H9 (cell line): Measurements from ENCODE around the gene KAT7. TPM values are rescaled to one million over a fixed set of nuclear protein-coding genes. Genes with fewer than 3 reads are reported as not detected.

ENCODE experiments used
- DNase-seq: peaks from one replicate; pipeline ENCODE4 v3.0.0-alpha.2; 2017
- H2AFZ ChIP-seq: one replicate; pipeline ENCODE4 v1.6.1; 2013; ENCODE audit warnings: mild to moderate bottlenecking, low read length, control low read depth, moderate library complexity
- H2AK5ac ChIP-seq: 2 replicates; pipeline ENCODE4 v1.6.1; 2013; ENCODE audit warnings: low read length, control low read depth, mixed read lengths; ENCODE audit not compliant: insufficient read length
- H2BK120ac ChIP-seq: one replicate; pipeline ENCODE4 v1.6.1; 2013; ENCODE audit warnings: low read depth, mild to moderate bottlenecking, low read length, control low read depth, inconsistent platforms; ENCODE audit not compliant: poor library complexity, severe bottlenecking
- H2BK12ac ChIP-seq: 2 replicates; pipeline ENCODE4 v1.6.1; 2013; ENCODE audit warnings: low read length, control low read depth, mixed read lengths, low read depth; ENCODE audit not compliant: insufficient read length
- H2BK15ac ChIP-seq: 2 replicates; pipeline ENCODE4 v1.6.1; 2013; ENCODE audit warnings: low read depth, low read length, control low read depth
- H2BK20ac ChIP-seq: one replicate; pipeline ENCODE4 v1.6.1; 2013; ENCODE audit warnings: low read depth, mild to moderate bottlenecking, low read length, control low read depth, inconsistent platforms; ENCODE audit not compliant: poor library complexity, severe bottlenecking
- H2BK5ac ChIP-seq: 2 replicates; pipeline ENCODE4 v1.6.1; 2013; ENCODE audit warnings: low read length, control low read depth, mixed read lengths; ENCODE audit not compliant: insufficient read length
- H3K14ac ChIP-seq: 2 replicates; pipeline ENCODE4 v1.6.1; 2013; ENCODE audit warnings: low read length, control low read depth; ENCODE audit not compliant: insufficient read depth
- H3K18ac ChIP-seq: 2 replicates; pipeline ENCODE4 v1.6.1; 2013; ENCODE audit warnings: low read depth, mild to moderate bottlenecking, mixed read lengths, low read length, control low read depth; ENCODE audit not compliant: insufficient read length
- H3K23ac ChIP-seq: 2 replicates; pipeline ENCODE4 v1.6.1; 2013; ENCODE audit warnings: low read length, control low read depth, mixed read lengths, low read depth; ENCODE audit not compliant: insufficient read length
- H3K23me2 ChIP-seq: 2 replicates; pipeline ENCODE4 v1.6.1; 2013; ENCODE audit warnings: low read depth, mild to moderate bottlenecking, mixed read lengths, low read length, control low read depth; ENCODE audit not compliant: insufficient read length, poor library complexity, severe bottlenecking
- H3K27ac ChIP-seq: 2 replicates; pipeline ENCODE4 v1.5.1; 2013; ENCODE audit warnings: low read length, control low read depth, mixed read lengths, low read depth; ENCODE audit not compliant: insufficient read length
- H3K27me3 ChIP-seq: 2 replicates; pipeline ENCODE4 v1.6.1; 2013; ENCODE audit warnings: low read length, control low read depth, inconsistent platforms; ENCODE audit not compliant: insufficient read depth
- H3K4ac ChIP-seq: 2 replicates; pipeline ENCODE4 v1.6.1; 2013; ENCODE audit warnings: low read depth, mild to moderate bottlenecking, control low read depth, inconsistent platforms, low read length, moderate library complexity
- H3K4me1 ChIP-seq: 2 replicates; pipeline ENCODE4 v1.6.1; 2013; ENCODE audit warnings: low read length, control low read depth, inconsistent platforms; ENCODE audit not compliant: insufficient read depth
- H3K4me2 ChIP-seq: 2 replicates; pipeline ENCODE4 v1.6.1; 2013; ENCODE audit warnings: low read length, control low read depth, mixed read lengths; ENCODE audit not compliant: insufficient read length, insufficient read depth
- H3K56ac ChIP-seq: 2 replicates; pipeline ENCODE4 v1.6.1; 2013; ENCODE audit warnings: low read depth, mild to moderate bottlenecking, mixed read lengths, low read length, control low read depth; ENCODE audit not compliant: insufficient read length
- H3K79me1 ChIP-seq: 2 replicates; pipeline ENCODE4 v1.6.1; 2013; ENCODE audit warnings: low read depth, mild to moderate bottlenecking, moderate library complexity, low read length, control low read depth, inconsistent platforms; ENCODE audit not compliant: insufficient read depth, poor library complexity, severe bottlenecking
- H3K79me2 ChIP-seq: 2 replicates; pipeline ENCODE4 v1.6.1; 2013; ENCODE audit warnings: low read length, control low read depth, inconsistent platforms; ENCODE audit not compliant: insufficient read depth
- H3K9ac ChIP-seq: 2 replicates; pipeline ENCODE4 v1.6.1; 2013; ENCODE audit warnings: low read length, control low read depth, mixed read lengths; ENCODE audit not compliant: insufficient read length; ENCODE audit errors: extremely low read depth
- H3K9me3 ChIP-seq: one replicate; pipeline ENCODE4 v1.6.1; 2013; ENCODE audit warnings: low read depth, low read length, inconsistent platforms; ENCODE audit not compliant: control insufficient read depth
- H3T11ph ChIP-seq: one replicate; pipeline ENCODE4 v1.6.1; 2013; ENCODE audit warnings: mild to moderate bottlenecking, low read length, control low read depth, inconsistent platforms
- H4K20me1 ChIP-seq: one replicate; pipeline ENCODE4 v1.6.1; 2013; ENCODE audit not compliant: control insufficient read depth, insufficient read length, insufficient read depth
- H4K5ac ChIP-seq: 2 replicates; pipeline ENCODE4 v1.6.1; 2013; ENCODE audit warnings: low read depth, mild to moderate bottlenecking, mixed read lengths, low read length, control low read depth; ENCODE audit not compliant: insufficient read length
- H4K8ac ChIP-seq: replicated peaks from 2 replicates; pipeline ENCODE4 v1.6.1; 2013; ENCODE audit warnings: low read length, control low read depth, mixed read lengths, low read depth; ENCODE audit not compliant: insufficient read length
- H4K91ac ChIP-seq: 2 replicates; pipeline ENCODE4 v1.6.1; 2013; ENCODE audit warnings: low read depth, mild to moderate bottlenecking, moderate library complexity, mixed read lengths, low read length, control low read depth; ENCODE audit not compliant: insufficient read length
- H3K27ac Mint-ChIP-seq, 3 experiments: 2 replicates in 2 of 3; 3 replicates in 1 of 3; pipeline ENCODE4 v1.8.0; 2020 to 2021; ENCODE audit warnings: mixed read lengths in 3 of 3, mild to moderate bottlenecking in 1 of 3, moderate library complexity in 1 of 3
- H3K27me3 Mint-ChIP-seq: 2 replicates; pipeline ENCODE4 v1.8.0; 2021; ENCODE audit warnings: low read depth, mild to moderate bottlenecking, moderate library complexity, mixed read lengths
- H3K36me3 Mint-ChIP-seq, 3 experiments: 2 replicates in 2 of 3; 3 replicates in 1 of 3; pipeline ENCODE4 v1.8.0; 2020 to 2021; ENCODE audit warnings: low read depth in 3 of 3, mixed read lengths in 3 of 3; ENCODE audit not compliant: insufficient read depth in 1 of 3
- H3K4me1 Mint-ChIP-seq, 2 experiments: 2 replicates each; pipeline ENCODE4 v1.8.0; 2020; ENCODE audit warnings: mixed read lengths in 2 of 2
- H3K4me3 Mint-ChIP-seq, 2 experiments: 2 replicates in 1 of 2; 3 replicates in 1 of 2; pipeline ENCODE4 v1.8.0; 2020 to 2021; ENCODE audit warnings: mild to moderate bottlenecking in 2 of 2, mixed read lengths in 2 of 2, moderate library complexity in 1 of 2
- H3K9me3 Mint-ChIP-seq, 2 experiments: 2 replicates in 1 of 2; 3 replicates in 1 of 2; pipeline ENCODE4 v1.8.0; 2020; ENCODE audit warnings: mild to moderate bottlenecking in 2 of 2, mixed read lengths in 2 of 2, moderate library complexity in 1 of 2
- WGBS: extraction: QIAGEN DNeasy Blood & Tissue Kit; methylation state at CpG from one replicate; pipeline ENCODE4 v1.1.7; 2013; ENCODE audit warnings: missing lambda C conversion rate, low lambda C conversion rate, mixed read lengths; ENCODE audit not compliant: insufficient read length; ENCODE audit errors: extremely low coverage; 5-methylcytosine and 5-hydroxymethylcytosine counted together
- total RNA-seq: library from RNA; stranded (reverse); gene quantifications from 2 replicates; pipeline ENCODE4 v1.2.1, GENCODE V29; 2021
- TF ChIP-seq, protein P1 (sequence below): fragments of 200-600 bp; sonication (generic); conservative IDR thresholded peaks from 3 replicates; pipeline ENCODE4 v1.8.0; 2021; ENCODE audit warnings: antibody characterized with exemption, mild to moderate bottlenecking

KAT7 gene
- total RNA-seq, 1 experiment from 2014 or later, result 93.1 TPM

- H2BK120ac ChIP-seq, result no peak overlapping the region
- Mint-ChIP-seq H3K9me3 (no peaks in the 10 kb centered on the region), H3K27ac (no peak overlapping the region), H3K4me3 (no peak overlapping the region; a peak in 1 of 5 replicates), H3K4me1 (peaks cover 9 to 19% of the 10 kb centered on the region in 2 experiments), H3K27me3 (peaks cover 11% of the 10 kb centered on the region), H3K36me3 (peaks cover 4 to 15% (median 4%) of the 10 kb centered on the region in 3 experiments; a peak in 4 of 7 replicates)
- H3K23me2 ChIP-seq, result no peaks in the 10 kb centered on the region
- H3K79me1 ChIP-seq, result no peaks in the 10 kb centered on the region
- no peak overlapping the region for H3T11ph ChIP-seq
- TF ChIP-seq, protein P1, sequence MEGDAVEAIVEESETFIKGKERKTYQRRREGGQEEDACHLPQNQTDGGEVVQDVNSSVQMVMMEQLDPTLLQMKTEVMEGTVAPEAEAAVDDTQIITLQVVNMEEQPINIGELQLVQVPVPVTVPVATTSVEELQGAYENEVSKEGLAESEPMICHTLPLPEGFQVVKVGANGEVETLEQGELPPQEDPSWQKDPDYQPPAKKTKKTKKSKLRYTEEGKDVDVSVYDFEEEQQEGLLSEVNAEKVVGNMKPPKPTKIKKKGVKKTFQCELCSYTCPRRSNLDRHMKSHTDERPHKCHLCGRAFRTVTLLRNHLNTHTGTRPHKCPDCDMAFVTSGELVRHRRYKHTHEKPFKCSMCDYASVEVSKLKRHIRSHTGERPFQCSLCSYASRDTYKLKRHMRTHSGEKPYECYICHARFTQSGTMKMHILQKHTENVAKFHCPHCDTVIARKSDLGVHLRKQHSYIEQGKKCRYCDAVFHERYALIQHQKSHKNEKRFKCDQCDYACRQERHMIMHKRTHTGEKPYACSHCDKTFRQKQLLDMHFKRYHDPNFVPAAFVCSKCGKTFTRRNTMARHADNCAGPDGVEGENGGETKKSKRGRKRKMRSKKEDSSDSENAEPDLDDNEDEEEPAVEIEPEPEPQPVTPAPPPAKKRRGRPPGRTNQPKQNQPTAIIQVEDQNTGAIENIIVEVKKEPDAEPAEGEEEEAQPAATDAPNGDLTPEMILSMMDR, result no peak
- no peak for DNase-seq
- H4K91ac ChIP-seq, result no peak overlapping the region
- H3K56ac ChIP-seq, result no peak overlapping the region
- H4K20me1 ChIP-seq, result peaks cover 2% of the 10 kb centered on the region
- no peaks in the 10 kb centered on the region for H3K79me2 ChIP-seq
- no peak overlapping the region for H2BK15ac ChIP-seq
- no peak overlapping the region for H3K23ac ChIP-seq
- no CpG with 5 or more reads among the region's 3 CpGs for WGBS
- H3K27ac ChIP-seq, result no peak overlapping the region
- H2BK20ac ChIP-seq, result no peak overlapping the region
- no peak overlapping the region for H3K18ac ChIP-seq
- H4K8ac ChIP-seq, result no peak overlapping the region
- no peak overlapping the region for H2BK12ac ChIP-seq
- H3K9ac ChIP-seq, result no peak overlapping the region
- no peak overlapping the region for H2AFZ ChIP-seq
- H2AK5ac ChIP-seq, result no peak overlapping the region
- no peaks in the 10 kb centered on the region; the same call in 1 of the 2 replicates for H3K27me3 ChIP-seq
- H2BK5ac ChIP-seq, result no peak overlapping the region
- no peak overlapping the region for H3K14ac ChIP-seq
- H3K4ac ChIP-seq, result no peak overlapping the region
- no peak overlapping the region for H3K4me2 ChIP-seq
- no peaks in the 10 kb centered on the region for H3K9me3 ChIP-seq
- no peak overlapping the region for H4K5ac ChIP-seq
- H3K4me1 ChIP-seq, result no peaks in the 10 kb centered on the region
Measured at GRCh38 chr17:49845321-49845720, 56.8 kb downstream of the KAT7 start.
